ENCODE data around the gene LRFN2. TPM values are rescaled to one million over a fixed set of nuclear protein-coding genes. Genes with fewer than 3 reads are reported as not detected.

Gene LRFN2
- polyA plus RNA-seq, 1 donor (not counting 4 experiments of a cell fraction or from before 2014, with no cell fraction given): not detected

DNA sequence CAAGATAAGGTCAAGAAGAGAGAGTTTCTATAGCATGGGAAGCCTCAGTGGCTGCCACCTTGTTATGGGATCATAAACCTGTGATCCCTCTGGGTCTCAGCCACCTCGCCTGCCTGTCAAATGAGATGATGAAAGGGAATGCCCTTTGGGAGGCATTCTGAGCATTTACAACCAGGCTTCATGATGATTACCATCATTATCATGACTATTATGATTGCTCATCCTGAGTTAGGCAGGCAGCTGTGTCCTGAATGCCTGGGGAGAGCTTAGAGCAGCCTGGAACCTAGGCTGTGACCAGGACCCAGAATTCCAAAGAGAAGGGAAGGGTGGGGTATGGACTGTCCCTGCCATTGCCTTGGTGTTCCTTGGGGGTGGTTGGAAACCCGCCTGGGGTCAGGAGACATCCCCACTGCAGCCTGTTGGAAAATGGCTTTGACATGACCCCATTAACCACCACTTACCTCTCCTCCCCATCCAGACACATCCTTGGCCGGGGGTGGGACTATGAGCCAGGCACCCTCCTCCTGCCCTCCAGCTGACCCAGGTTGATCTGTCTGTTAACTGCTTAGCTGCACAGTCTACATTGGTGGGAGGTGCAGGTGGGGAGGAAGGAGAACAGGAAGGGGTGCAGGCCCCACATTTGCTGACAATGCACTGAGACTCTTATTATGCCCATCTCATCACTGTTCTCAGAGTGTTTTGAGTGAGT, 51.9 kb downstream of the LRFN2 start:
- no peak overlapping the region for H3K27ac ChIP-seq (ENCODE audit: control insufficient read depth, insufficient read depth, low read length)
- no peaks in the 10 kb centered on the region for H3K9me3 ChIP-seq (ENCODE audit: control insufficient read depth, low read depth, low read length)
- H3K4me2 ChIP-seq (ENCODE audit: control insufficient read depth, extremely low read depth, insufficient read depth, low read depth, low read length): no peak overlapping the region
- no peaks in the 10 kb centered on the region for H3K9me1 ChIP-seq (ENCODE audit: control insufficient read depth, extremely low read depth, insufficient read depth, low read length)
- FAIRE-seq: no peak
- H3K4me3 ChIP-seq (ENCODE audit: control insufficient read depth in 2 of 3, extremely low read depth in 1 of 3, insufficient read depth in 2 of 3, low read depth in 1 of 3, low read length in 3 of 3): no peak overlapping the region
- dilution Hi-C loops (cut with MboI; ENCODE audit: extremely low pct_ligation_motif_present, low sequenced_read_pairs): no loop called here
- TF ChIP-seq EZH2 (IDR thresholded peaks at IDR 0.05; ENCODE audit: low read length): no peak
- TF ChIP-seq, protein P1, sequence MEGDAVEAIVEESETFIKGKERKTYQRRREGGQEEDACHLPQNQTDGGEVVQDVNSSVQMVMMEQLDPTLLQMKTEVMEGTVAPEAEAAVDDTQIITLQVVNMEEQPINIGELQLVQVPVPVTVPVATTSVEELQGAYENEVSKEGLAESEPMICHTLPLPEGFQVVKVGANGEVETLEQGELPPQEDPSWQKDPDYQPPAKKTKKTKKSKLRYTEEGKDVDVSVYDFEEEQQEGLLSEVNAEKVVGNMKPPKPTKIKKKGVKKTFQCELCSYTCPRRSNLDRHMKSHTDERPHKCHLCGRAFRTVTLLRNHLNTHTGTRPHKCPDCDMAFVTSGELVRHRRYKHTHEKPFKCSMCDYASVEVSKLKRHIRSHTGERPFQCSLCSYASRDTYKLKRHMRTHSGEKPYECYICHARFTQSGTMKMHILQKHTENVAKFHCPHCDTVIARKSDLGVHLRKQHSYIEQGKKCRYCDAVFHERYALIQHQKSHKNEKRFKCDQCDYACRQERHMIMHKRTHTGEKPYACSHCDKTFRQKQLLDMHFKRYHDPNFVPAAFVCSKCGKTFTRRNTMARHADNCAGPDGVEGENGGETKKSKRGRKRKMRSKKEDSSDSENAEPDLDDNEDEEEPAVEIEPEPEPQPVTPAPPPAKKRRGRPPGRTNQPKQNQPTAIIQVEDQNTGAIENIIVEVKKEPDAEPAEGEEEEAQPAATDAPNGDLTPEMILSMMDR (optimal IDR thresholded peaks at IDR 0.05 in 1 of 3, IDR thresholded peaks at IDR 0.05 in 1 of 3, conservative IDR thresholded peaks at IDR 0.05 in 1 of 3; ENCODE audit: extremely low read depth in 1 of 3, insufficient read depth in 2 of 3, low read length in 3 of 3): no peak
- H3K36me3 ChIP-seq (ENCODE audit: control insufficient read depth in 2 of 2, extremely low read depth in 1 of 2, insufficient read depth in 2 of 2, low read length in 2 of 2): no peaks in the 10 kb centered on the region
- no peaks in the 10 kb centered on the region for H4K20me1 ChIP-seq (ENCODE audit: control insufficient read depth, extremely low read depth, insufficient read depth, low read length)
- H2AFZ ChIP-seq (ENCODE audit: control insufficient read depth, low read length): no peak overlapping the region
- peaks cover under 1% of the 10 kb centered on the region for H3K27me3 ChIP-seq (ENCODE audit: control insufficient read depth, extremely low read depth, insufficient read depth, low read length)
- H3K9ac ChIP-seq (ENCODE audit: control insufficient read depth, extremely low read depth, insufficient read depth, low read length): no peak overlapping the region
- DNase-seq (ENCODE audit: low read depth, low spot score): no peak
- no peaks in the 10 kb centered on the region for H3K4me1 ChIP-seq (ENCODE audit: control insufficient read depth, extremely low read depth, insufficient read depth, low read length)
- no peaks in the 10 kb centered on the region for H3K79me2 ChIP-seq (ENCODE audit: control insufficient read depth, insufficient read depth, low read length)

DNA sequence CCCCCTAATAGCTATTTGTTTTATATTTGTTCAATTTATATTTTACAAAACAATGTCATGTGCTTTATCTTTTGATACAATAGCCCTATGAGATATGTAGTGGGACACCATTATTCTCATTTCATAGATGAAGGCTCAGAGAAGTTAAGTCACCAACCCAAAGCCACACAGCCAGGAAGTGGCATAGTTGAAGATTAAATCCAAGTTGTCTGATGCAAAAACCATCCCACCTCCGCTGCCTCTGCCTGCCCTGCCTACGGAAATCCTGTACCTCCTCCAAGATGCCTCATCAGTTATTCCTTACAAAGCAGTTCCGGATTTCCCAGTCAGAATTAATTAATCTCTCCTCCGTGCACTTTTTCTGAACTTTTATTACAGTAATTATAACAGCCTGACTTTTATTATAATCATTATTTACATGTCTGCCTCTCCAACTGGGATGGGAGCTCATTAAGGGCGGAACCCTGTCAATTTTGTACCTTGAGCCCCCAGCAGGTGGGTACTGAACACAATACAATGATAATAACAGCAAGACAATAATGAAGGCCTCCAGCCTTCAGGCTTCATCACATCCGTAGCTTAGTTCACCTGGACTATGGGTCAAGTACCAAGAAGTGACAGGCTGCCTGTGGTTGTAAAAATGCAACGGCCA, 54.7 kb downstream of the LRFN2 start:
- H3K4me3 ChIP-seq (ENCODE audit: control insufficient read depth in 2 of 3, extremely low read depth in 1 of 3, insufficient read depth in 2 of 3, low read depth in 1 of 3, low read length in 3 of 3): no peak overlapping the region
- H3K79me2 ChIP-seq (ENCODE audit: control insufficient read depth, insufficient read depth, low read length): no peaks in the 10 kb centered on the region
- TF ChIP-seq, protein P1 (optimal IDR thresholded peaks at IDR 0.05 in 1 of 3, IDR thresholded peaks at IDR 0.05 in 1 of 3, conservative IDR thresholded peaks at IDR 0.05 in 1 of 3; ENCODE audit: extremely low read depth in 1 of 3, insufficient read depth in 2 of 3, low read length in 3 of 3): no peak
- no peak for TF ChIP-seq EZH2 (IDR thresholded peaks at IDR 0.05; ENCODE audit: low read length)
- DNase-seq (ENCODE audit: low read depth, low spot score): no peak
- H2AFZ ChIP-seq (ENCODE audit: control insufficient read depth, low read length): no peak overlapping the region
- dilution Hi-C loops (cut with MboI; ENCODE audit: extremely low pct_ligation_motif_present, low sequenced_read_pairs): no loop called here
- no peaks in the 10 kb centered on the region for H3K36me3 ChIP-seq (ENCODE audit: control insufficient read depth in 2 of 2, extremely low read depth in 1 of 2, insufficient read depth in 2 of 2, low read length in 2 of 2)
- no peak overlapping the region for H3K4me2 ChIP-seq (ENCODE audit: control insufficient read depth, extremely low read depth, insufficient read depth, low read depth, low read length)
- no peak for FAIRE-seq
- no peaks in the 10 kb centered on the region for H3K9me1 ChIP-seq (ENCODE audit: control insufficient read depth, extremely low read depth, insufficient read depth, low read length)
- H3K4me1 ChIP-seq (ENCODE audit: control insufficient read depth, extremely low read depth, insufficient read depth, low read length): no peaks in the 10 kb centered on the region
- peaks cover 4% of the 10 kb centered on the region for H3K27me3 ChIP-seq (ENCODE audit: control insufficient read depth, extremely low read depth, insufficient read depth, low read length)
- H3K9me3 ChIP-seq (ENCODE audit: control insufficient read depth, low read depth, low read length): no peaks in the 10 kb centered on the region
- H3K27ac ChIP-seq (ENCODE audit: control insufficient read depth, insufficient read depth, low read length): no peak overlapping the region
- H3K9ac ChIP-seq (ENCODE audit: control insufficient read depth, extremely low read depth, insufficient read depth, low read length): no peak overlapping the region
- H4K20me1 ChIP-seq (ENCODE audit: control insufficient read depth, extremely low read depth, insufficient read depth, low read length): no peaks in the 10 kb centered on the region
